HepG2 (cell line): ENCODE measurements around the gene FOLR3. TPM values are rescaled to one million over a fixed set of nuclear protein-coding genes. Genes with fewer than 3 reads are reported as not detected.

ENCODE experiments used
- CBX1 ChIP-seq: IDR thresholded peaks from one replicate; pipeline ENCODE4 v1.6.1; 2016; ENCODE audit warnings: antibody characterized with exemption, low read depth
- DPF2 ChIP-seq: sonication (generic); formaldehyde crosslinking; IDR thresholded peaks from 2 replicates; pipeline ENCODE4 v1.4.0; 2020; ENCODE audit warnings: mild to moderate bottlenecking, low read depth, missing genetic modification reagents, borderline replicate concordance
- FOSL2 ChIP-seq: sonication (generic); formaldehyde crosslinking; IDR thresholded peaks from 2 replicates; pipeline ENCODE4 v1.4.0; 2020; ENCODE audit warnings: missing genetic modification reagents
- IRF1 ChIP-seq: sonication (generic); formaldehyde crosslinking; IDR thresholded peaks from 2 replicates; pipeline ENCODE4 v1.4.0; 2020; ENCODE audit warnings: low read depth, mild to moderate bottlenecking, missing genetic modification reagents
- IRF2 ChIP-seq: IDR thresholded peaks from 2 replicates; pipeline ENCODE4 v1.6.1; 2018; ENCODE audit warnings: missing genetic modification reagents, missing compliant biosample characterization
- NFIC ChIP-seq: IDR thresholded peaks from 2 replicates; pipeline ENCODE4 v1.6.1; 2012; ENCODE audit warnings: mild to moderate bottlenecking, low read length, inconsistent platforms
- NR0B2 ChIP-seq: sonication (generic); formaldehyde crosslinking; IDR thresholded peaks from 2 replicates; pipeline ENCODE4 v1.4.0; 2020; ENCODE audit warnings: mild to moderate bottlenecking, missing genetic modification reagents
- PHB2 ChIP-seq: fragments of 450-650 bp; IDR thresholded peaks from 2 replicates; pipeline ENCODE4 v1.6.1; 2018; ENCODE audit not compliant: partially characterized antibody
- PRMT3 ChIP-seq: sonication (generic); formaldehyde crosslinking; IDR thresholded peaks from 2 replicates; pipeline ENCODE4 v1.8.1; 2022; ENCODE audit warnings: low read depth, mild to moderate bottlenecking, moderate library complexity, missing genetic modification reagents, borderline replicate concordance
- RFX3 ChIP-seq: IDR thresholded peaks from 2 replicates; pipeline ENCODE4 v1.6.1; 2016; ENCODE audit warnings: missing biosample characterization, missing genetic modification reagents
- SIX1 ChIP-seq: sonication (generic); formaldehyde crosslinking; IDR thresholded peaks from 2 replicates; pipeline ENCODE4 v1.4.0; 2020; ENCODE audit warnings: missing genetic modification reagents, borderline replicate concordance
- SMARCE1 ChIP-seq: fragments of 450-650 bp; IDR thresholded peaks from 2 replicates; pipeline ENCODE4 v1.6.1; 2017; ENCODE audit warnings: borderline replicate concordance
- TSC22D2 ChIP-seq: sonication (generic); formaldehyde crosslinking; IDR thresholded peaks from 2 replicates; pipeline ENCODE4 v1.5.1; 2020; ENCODE audit warnings: missing genetic modification reagents, mild to moderate bottlenecking, borderline replicate concordance
- ZBTB3 ChIP-seq: sonication (generic); formaldehyde crosslinking; IDR thresholded peaks from 2 replicates; pipeline ENCODE4 v1.4.0; 2020; ENCODE audit warnings: low read depth, mild to moderate bottlenecking, moderate library complexity, missing genetic modification reagents, borderline replicate concordance
- ZNF20 ChIP-seq: sonication (generic); formaldehyde crosslinking; IDR thresholded peaks from 2 replicates; pipeline ENCODE4 v1.4.0; 2020; ENCODE audit warnings: mild to moderate bottlenecking, moderate library complexity, missing genetic modification reagents
- ZNF282 ChIP-seq: fragments of 450-650 bp; IDR thresholded peaks from 2 replicates; pipeline ENCODE4 v1.6.1; 2018; ENCODE audit not compliant: partially characterized antibody
- ZNF343 ChIP-seq: sonication (generic); formaldehyde crosslinking; IDR thresholded peaks from 2 replicates; pipeline ENCODE4 v1.4.0; 2020; ENCODE audit warnings: mild to moderate bottlenecking, missing genetic modification reagents
- ZNF451 ChIP-seq: sonication (generic); formaldehyde crosslinking; IDR thresholded peaks from 2 replicates; pipeline ENCODE4 v1.5.0; 2020; ENCODE audit warnings: mild to moderate bottlenecking, missing genetic modification reagents
- ZNF713 ChIP-seq: sonication (generic); formaldehyde crosslinking; IDR thresholded peaks from 2 replicates; pipeline ENCODE4 v1.4.0; 2020; ENCODE audit warnings: mild to moderate bottlenecking, missing genetic modification reagents
- ZSCAN12 ChIP-seq: sonication (generic); formaldehyde crosslinking; IDR thresholded peaks from 2 replicates; pipeline ENCODE4 v1.9.0; 2021; ENCODE audit warnings: mild to moderate bottlenecking, missing genetic modification reagents
- ZSCAN20 ChIP-seq: sonication (generic); formaldehyde crosslinking; IDR thresholded peaks from 2 replicates; pipeline ENCODE4 v1.4.0; 2020; ENCODE audit warnings: missing genetic modification reagents, mild to moderate bottlenecking, borderline replicate concordance
- polyA plus RNA-seq, 8 experiments: library from polyadenylated mRNA; depleted of rRNA in 3 of 8; stranded (reverse) in 7 of 8; unstranded in 1 of 8; fragments of >200 nt; fragmentation: Illumina TruSeq in 4 of 8; extraction: Trizol in 4 of 8; gene quantifications; 2 replicates each; pipeline versions ENCODE4 v1.2.1 to v1.2.3, GENCODE V29; 2011 to 2016; ENCODE audit warnings: low read depth in 4 of 8, missing spikeins in 1 of 8, mixed read lengths in 1 of 8; ENCODE audit not compliant: insufficient read depth in 1 of 8
- total RNA-seq, 5 experiments: library from RNA; depleted of rRNA; stranded (reverse); fragments of >200 nt; fragmentation: Illumina TruSeq; extraction: Trizol; gene quantifications; 2 replicates each; pipeline ENCODE4 v1.2.3, GENCODE V29; 2016; ENCODE audit warnings: low read depth in 1 of 5
- TF ChIP-seq, protein P1 (sequence below): sonication (generic); formaldehyde crosslinking; conservative IDR thresholded peaks from 2 replicates; pipeline ENCODE4 v1.8.0; 2022; ENCODE audit warnings: mild to moderate bottlenecking, moderate library complexity, missing genetic modification reagents
- TF ChIP-seq, protein P2 (sequence below): fragments of 450-650 bp; IDR thresholded peaks from 2 replicates; pipeline ENCODE4 v1.6.1; 2016
- TF ChIP-seq, protein P3 (sequence below): sonication (generic); formaldehyde crosslinking; IDR thresholded peaks from 2 replicates; pipeline ENCODE4 v1.4.0; 2020; ENCODE audit warnings: missing genetic modification reagents

The FOLR3 gene
- total and polyA plus RNA-seq, 2 of the 13 experiments (the other 11 are each of a cell fraction or from before 2014, with no cell fraction given): not detected

DNA sequence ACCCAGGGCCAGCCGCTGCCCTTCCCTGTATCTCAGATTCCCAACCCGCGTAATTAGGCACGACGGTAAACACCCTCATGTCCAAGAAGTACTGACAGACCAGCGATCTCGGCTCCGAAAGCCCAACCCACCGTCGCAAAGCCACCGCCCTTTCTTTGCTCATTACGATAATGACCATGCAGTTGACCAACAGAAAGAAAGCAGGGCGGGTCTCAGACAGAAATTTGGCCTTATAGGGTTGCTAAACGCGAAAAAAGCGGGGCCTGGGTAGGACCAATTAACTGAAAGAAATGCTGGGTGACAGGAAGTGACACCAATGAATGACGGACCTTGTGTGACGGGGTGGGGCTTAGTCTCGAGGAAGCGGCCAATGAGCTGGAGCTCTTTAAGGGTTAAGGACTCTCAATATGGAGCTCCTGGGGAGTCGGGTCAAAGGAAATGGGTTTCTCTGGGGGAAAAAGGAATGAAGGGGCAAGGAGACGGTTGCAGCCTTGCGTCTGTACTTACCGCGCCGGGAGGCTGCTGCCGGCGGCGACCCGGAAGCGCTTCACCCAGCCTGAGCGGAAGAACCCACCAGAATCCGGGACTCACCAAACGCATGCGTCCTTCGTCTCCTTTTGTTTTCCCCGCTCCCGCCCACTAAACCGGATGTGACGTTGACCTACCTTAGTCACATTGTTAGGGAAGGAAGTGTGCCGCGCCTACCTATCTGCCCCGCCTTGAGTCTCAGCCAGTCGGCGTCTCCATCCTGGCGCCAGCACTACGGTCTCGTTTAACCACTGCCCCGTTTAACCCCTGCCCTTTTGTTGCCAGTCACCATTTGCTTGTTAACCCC lies 23.2 kb upstream of the FOLR3 start, which contains the start of gene ANAPC15 (continued):
- TF ChIP-seq ZNF343 (no peak), ZNF282 (no peak), SIX1 (CRISPR knock-in tag) (no peak), PRMT3 (CRISPR knock-in tag) (no peak), ZNF451 (CRISPR knock-in tag) (no peak), ZNF713 (CRISPR knock-in tag) (no peak), ZNF20 (CRISPR knock-in tag) (no peak), PHB2 (no peak), ZSCAN12 (CRISPR knock-in tag) (0 out of 2 replicates have a peak, but pooled peaks have one; percentile 43), NFIC (no peak), CBX1 (no peak), SMARCE1 (no peak), IRF2 (CRISPR knock-in tag) (peak; percentile 51), ZBTB3 (no peak), FOSL2 (peak; percentile 66), RFX3 (CRISPR knock-in tag) (no peak), ZSCAN20 (CRISPR knock-in tag) (no peak), IRF1 (CRISPR knock-in tag) (no peak), TSC22D2 (CRISPR knock-in tag) (peak; percentile 89; the same call in 1 of the 2 replicates), DPF2 (no peak), NR0B2 (no peak)
- TF ChIP-seq, protein P1, sequence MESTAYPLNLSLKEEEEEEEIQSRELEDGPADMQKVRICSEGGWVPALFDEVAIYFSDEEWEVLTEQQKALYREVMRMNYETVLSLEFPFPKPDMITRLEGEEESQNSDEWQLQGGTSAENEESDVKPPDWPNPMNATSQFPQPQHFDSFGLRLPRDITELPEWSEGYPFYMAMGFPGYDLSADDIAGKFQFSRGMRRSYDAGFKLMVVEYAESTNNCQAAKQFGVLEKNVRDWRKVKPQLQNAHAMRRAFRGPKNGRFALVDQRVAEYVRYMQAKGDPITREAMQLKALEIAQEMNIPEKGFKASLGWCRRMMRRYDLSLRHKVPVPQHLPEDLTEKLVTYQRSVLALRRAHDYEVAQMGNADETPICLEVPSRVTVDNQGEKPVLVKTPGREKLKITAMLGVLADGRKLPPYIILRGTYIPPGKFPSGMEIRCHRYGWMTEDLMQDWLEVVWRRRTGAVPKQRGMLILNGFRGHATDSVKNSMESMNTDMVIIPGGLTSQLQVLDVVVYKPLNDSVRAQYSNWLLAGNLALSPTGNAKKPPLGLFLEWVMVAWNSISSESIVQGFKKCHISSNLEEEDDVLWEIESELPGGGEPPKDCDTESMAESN (CRISPR knock-in tag): peak; percentile 66; the same call in 1 of the 2 replicates
- TF ChIP-seq, protein P2, sequence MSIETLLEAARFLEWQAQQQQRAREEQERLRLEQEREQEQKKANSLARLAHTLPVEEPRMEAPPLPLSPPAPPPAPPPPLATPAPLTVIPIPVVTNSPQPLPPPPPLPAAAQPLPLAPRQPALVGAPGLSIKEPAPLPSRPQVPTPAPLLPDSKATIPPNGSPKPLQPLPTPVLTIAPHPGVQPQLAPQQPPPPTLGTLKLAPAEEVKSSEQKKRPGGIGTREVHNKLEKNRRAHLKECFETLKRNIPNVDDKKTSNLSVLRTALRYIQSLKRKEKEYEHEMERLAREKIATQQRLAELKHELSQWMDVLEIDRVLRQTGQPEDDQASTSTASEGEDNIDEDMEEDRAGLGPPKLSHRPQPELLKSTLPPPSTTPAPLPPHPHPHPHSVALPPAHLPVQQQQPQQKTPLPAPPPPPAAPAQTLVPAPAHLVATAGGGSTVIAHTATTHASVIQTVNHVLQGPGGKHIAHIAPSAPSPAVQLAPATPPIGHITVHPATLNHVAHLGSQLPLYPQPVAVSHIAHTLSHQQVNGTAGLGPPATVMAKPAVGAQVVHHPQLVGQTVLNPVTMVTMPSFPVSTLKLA: peak; percentile 17; the same call in 1 of the 2 replicates
- TF ChIP-seq, protein P3, sequence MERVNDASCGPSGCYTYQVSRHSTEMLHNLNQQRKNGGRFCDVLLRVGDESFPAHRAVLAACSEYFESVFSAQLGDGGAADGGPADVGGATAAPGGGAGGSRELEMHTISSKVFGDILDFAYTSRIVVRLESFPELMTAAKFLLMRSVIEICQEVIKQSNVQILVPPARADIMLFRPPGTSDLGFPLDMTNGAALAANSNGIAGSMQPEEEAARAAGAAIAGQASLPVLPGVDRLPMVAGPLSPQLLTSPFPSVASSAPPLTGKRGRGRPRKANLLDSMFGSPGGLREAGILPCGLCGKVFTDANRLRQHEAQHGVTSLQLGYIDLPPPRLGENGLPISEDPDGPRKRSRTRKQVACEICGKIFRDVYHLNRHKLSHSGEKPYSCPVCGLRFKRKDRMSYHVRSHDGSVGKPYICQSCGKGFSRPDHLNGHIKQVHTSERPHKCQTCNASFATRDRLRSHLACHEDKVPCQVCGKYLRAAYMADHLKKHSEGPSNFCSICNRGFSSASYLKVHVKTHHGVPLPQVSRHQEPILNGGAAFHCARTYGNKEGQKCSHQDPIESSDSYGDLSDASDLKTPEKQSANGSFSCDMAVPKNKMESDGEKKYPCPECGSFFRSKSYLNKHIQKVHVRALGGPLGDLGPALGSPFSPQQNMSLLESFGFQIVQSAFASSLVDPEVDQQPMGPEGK (CRISPR knock-in tag): no peak
